Measurements from ENCODE around the gene SPPL2C. TPM values are rescaled to one million over a fixed set of nuclear protein-coding genes. Genes with fewer than 3 reads are reported as not detected.

The SPPL2C gene
- total and polyA plus RNA-seq, 2 of the 8 experiments (the other 6 are each of a cell fraction or from before 2014, with no cell fraction given) = not detected

GRCh38 chr17:45883063-45883462, 38.4 kb downstream of the SPPL2C start:
- Histone ChIP-seq H4K20me1 (replicated peaks in 1 of 2; ENCODE audit: control insufficient read depth in 1 of 2, insufficient read depth in 2 of 2, low read length in 2 of 2) (no peaks in the 10 kb centered on the region), H2BK5ac (ENCODE audit: low read depth, low read length) (no peak overlapping the region), H3K9ac (replicated peaks in 1 of 4; ENCODE audit: extremely low read depth in 1 of 4, low read depth in 3 of 4, low read length in 3 of 4) (no peak overlapping the region), H3K14ac (ENCODE audit: insufficient read length) (no peak overlapping the region), H3K23me2 (ENCODE audit: low read depth, low read length) (no peaks in the 10 kb centered on the region), H2BK120ac (replicated peaks; ENCODE audit: low read depth, low read length) (no peak overlapping the region), H2BK20ac (ENCODE audit: low read length) (no peak overlapping the region), H3K4me3 (ENCODE audit: extremely low read depth in 1 of 4, insufficient read depth in 2 of 4, low read depth in 3 of 4, low read length in 4 of 4) (no peak overlapping the region), H2BK15ac (ENCODE audit: low read length) (no peak overlapping the region), H3K36me3 (ENCODE audit: control insufficient read depth in 2 of 4, insufficient read depth in 4 of 4, low read length in 3 of 4) (no peaks in the 10 kb centered on the region), H3K27me3 (replicated peaks in 1 of 4; ENCODE audit: control insufficient read depth in 3 of 4, extremely low read depth in 1 of 4, insufficient read depth in 3 of 4, low read length in 3 of 4) (no peaks in the 10 kb centered on the region), H2AFZ (ENCODE audit: low read length) (no peak overlapping the region), H3K9me3 (ENCODE audit: insufficient read depth in 2 of 2, low read depth in 1 of 2, low read length in 1 of 2) (no peaks in the 10 kb centered on the region), H3K4me1 (replicated peaks in 1 of 4; ENCODE audit: control insufficient read depth in 3 of 4, insufficient read depth in 4 of 4, low read length in 3 of 4) (no peaks in the 10 kb centered on the region), H4K8ac (ENCODE audit: extremely low read depth, insufficient read depth, low read length) (no peak overlapping the region), H3K23ac (ENCODE audit: insufficient read length) (no peak overlapping the region), H2BK12ac (ENCODE audit: low read depth, low read length) (no peak overlapping the region), H3K27ac (ENCODE audit: low read depth, low read length) (no peak overlapping the region), H2AK5ac (ENCODE audit: low read depth, low read length) (no peak overlapping the region), H4K5ac (ENCODE audit: insufficient read length, low read depth, low read length) (no peak overlapping the region), H4K91ac (replicated peaks; ENCODE audit: insufficient read length, low read length) (no peak overlapping the region), H3K4ac (replicated peaks; ENCODE audit: insufficient read length, low read depth, low read length) (no peak overlapping the region), H3K79me1 (ENCODE audit: low read depth, low read length) (no peaks in the 10 kb centered on the region), H3K79me2 (ENCODE audit: control insufficient read depth in 1 of 2, insufficient read depth in 2 of 2, low read length in 2 of 2) (no peaks in the 10 kb centered on the region), H3K18ac (ENCODE audit: extremely low read depth, low read length) (no peak overlapping the region), H3K56ac (replicated peaks; ENCODE audit: insufficient read length, low read depth, low read length) (no peak overlapping the region), H3K4me2 (ENCODE audit: insufficient read depth in 1 of 2, low read depth in 2 of 2, low read length in 2 of 2) (no peak overlapping the region)
- DNase-seq (ENCODE audit: low read depth in 1 of 2, low spot score in 2 of 2) (no peak), FAIRE-seq (no peak)
- 91% methylated on average over 2 of the region's 2 CpGs; no CpG with 5 or more reads in 1 of the 2 experiments for WGBS, 2 experiments (ENCODE audit: extremely low coverage in 1 of 2, insufficient coverage in 1 of 2, insufficient read length in 1 of 2, insufficient replicate concordance in 2 of 2, low coverage in 1 of 2, low lambda C conversion rate in 2 of 2, missing lambda C conversion rate in 1 of 2)
- CTCF ChIA-PET (ENCODE audit: partially characterized antibody) = interaction anchor here (0.6 to 1.4 kb wide), 2 partner anchors 78 to 88 kb away, joined by 3 read pairs; no protein-coding TSS in a partner anchor
- POLR2A ChIA-PET (ENCODE audit: partially characterized antibody) = no interaction called here
- TF ChIP-seq CBX8 (IDR thresholded peaks at IDR 0.05; ENCODE audit: borderline replicate concordance, low read depth, low read length) (no peak), BACH1 (IDR thresholded peaks at IDR 0.05; ENCODE audit: low read length) (no peak), YY1 (IDR thresholded peaks at IDR 0.05; ENCODE audit: low read depth, low read length) (no peak), SP2 (IDR thresholded peaks at IDR 0.05; ENCODE audit: low read length) (no peak), TAF1 (IDR thresholded peaks at IDR 0.05; ENCODE audit: low read depth, low read length) (no peak), POLR2AphosphoS5 (IDR thresholded peaks at IDR 0.05; ENCODE audit: low read depth, low read length) (no peak), RXRA (IDR thresholded peaks at IDR 0.05; ENCODE audit: insufficient read depth, low read depth, low read length) (no peak), CTBP2 (IDR thresholded peaks at IDR 0.05; ENCODE audit: borderline replicate concordance, insufficient read depth, insufficient read length, low read length) (no peak), BCL11A (IDR thresholded peaks at IDR 0.05; ENCODE audit: low read depth in 2 of 2, low read length in 2 of 2) (no peak), KDM4A (IDR thresholded peaks at IDR 0.05; ENCODE audit: low read depth, low read length, severe bottlenecking) (no peak), E2F6 (IDR thresholded peaks at IDR 0.05) (no peak), CBX5 (IDR thresholded peaks at IDR 0.05; ENCODE audit: low read depth, low read length) (no peak), TAF7 (optimal IDR thresholded peaks at IDR 0.05; ENCODE audit: borderline replicate concordance, low read depth, low read length) (no peak), SRF (IDR thresholded peaks at IDR 0.05; ENCODE audit: low read depth, low read length) (no peak), SIX5 (IDR thresholded peaks at IDR 0.05; ENCODE audit: low read depth, low read length) (no peak)

Measured in H1 (cell line).